Activated CD8-positive, alpha-beta memory T cell treated with anti-CD3 and anti-CD28 coated beads, Interleukin-2, amount 50 U/mL, for 4 hours (primary cell): ENCODE measurements around the gene PPOX.

ENCODE experiments used
- DNase-seq: peaks from one replicate; pipeline ENCODE4 v3.0.0-alpha.2; 2020

Gene PPOX

DNA sequence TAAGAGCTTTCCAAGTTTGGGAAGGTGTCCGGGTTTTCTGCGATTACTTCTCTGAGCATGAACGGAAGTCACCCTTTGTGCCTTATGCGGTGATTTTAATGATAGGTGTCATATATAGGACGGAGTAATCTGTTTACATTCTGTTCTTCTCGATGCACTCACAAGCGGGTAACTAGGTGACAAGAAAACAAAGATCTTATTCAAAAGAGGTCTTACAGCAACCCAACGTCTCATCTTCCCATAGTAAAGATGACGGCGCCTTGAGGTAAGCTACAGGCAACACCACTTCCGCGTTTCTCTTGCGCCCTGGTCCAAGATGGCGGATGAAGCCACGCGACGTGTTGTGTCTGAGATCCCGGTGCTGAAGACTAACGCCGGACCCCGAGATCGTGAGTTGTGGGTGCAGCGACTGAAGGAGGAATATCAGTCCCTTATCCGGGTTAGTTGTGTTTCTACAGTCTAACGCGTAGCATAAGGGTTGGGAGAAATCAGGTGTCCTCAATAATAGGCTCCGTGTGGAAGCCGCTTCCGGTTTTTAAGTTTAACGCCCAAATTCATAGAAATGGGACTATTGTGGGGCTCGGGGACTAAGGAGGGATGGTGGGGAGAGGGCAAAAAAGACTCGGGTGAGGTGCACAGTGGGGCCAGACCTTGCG, 12.4 kb upstream of the PPOX start, which contains the start of gene UFC1:
UFC1 (plus strand) TSS at position 297 of the 656 bp plus-strand sequence; CDS start at position 317, 20 bp downstream.
- peak; percentile 75 for DNase-seq

- DNase-seq, result no peak
These were observed 8.4 kb upstream of the PPOX start for GRCh38 chr1:161157867-161158266.

DNA sequence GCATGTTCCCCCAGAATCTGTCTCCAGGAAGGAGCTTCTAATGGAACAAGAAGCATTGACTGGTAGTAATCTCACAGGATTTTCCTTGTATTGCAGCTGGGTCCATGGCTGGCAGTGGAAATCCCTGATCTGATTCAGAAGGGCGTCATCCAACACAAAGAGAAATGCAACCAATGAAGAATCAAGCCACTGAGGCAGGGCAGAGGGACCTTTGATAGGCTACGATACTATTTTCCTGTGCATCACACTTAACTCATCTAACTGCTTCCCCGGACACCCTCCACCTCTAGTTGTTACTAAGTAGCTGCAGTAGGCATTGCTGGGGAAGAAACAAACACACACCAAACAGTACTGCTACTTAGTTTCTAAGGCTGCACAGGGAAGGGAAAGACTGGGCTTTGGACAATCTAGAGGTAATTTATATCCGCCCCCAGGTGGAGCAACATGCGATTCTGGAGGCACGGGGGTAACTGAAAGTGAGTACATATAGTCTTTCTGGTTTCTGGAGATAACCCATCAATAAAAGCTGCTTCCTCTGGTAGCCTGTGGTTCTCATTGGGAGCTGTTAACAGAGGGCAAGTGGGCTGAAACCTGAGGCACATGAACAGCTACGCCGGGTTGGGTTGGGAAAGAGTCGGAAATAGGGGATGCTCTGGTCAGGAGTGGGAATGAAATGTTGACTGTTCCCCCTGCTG, 7.8 kb upstream of the PPOX start:
- DNase-seq, result no peak

DNA sequence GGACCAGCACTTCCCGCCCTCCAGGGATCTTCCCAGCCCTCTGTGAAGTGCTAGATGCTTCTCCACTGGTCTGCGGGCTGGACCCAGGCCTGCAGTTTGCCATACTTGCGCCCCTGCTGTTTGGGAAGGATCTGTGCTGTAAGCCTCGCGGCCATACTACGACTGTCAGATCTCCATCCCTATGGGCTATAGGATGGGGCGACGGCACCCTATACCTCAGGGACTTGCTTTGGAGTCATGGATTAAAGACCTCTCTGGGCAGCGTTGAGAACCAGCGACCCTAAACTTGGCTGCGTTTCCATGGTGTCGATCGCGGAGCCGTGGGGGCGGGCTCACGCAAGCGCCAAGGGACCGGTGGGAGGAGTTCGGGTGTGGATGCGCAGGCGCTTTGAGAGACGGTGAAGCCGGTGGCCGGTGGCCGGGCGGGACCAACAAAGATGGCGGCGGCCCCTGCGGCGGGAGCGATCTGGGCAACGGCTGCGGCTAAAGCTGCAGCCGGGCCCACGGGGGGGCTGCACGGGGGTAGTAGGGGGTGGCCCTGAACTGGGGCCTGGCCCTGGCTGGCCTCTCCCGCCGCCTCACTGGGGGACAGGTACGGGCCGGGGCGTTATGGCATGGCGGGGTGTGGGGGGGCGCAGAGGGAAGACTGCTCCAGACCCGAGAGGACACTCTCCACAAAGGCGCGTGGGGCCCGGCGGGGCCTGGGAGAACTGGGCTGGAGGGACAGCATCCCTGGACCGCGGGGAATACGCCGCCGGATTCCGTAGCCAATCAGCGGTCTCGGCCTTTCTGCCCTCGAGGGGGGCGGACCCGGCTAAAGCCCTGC, 6.9 kb upstream of the PPOX start, which contains the start of gene USP21:
USP21 (plus strand) TSS at position 414 of the 826 bp plus-strand sequence. CDS start 1,141 bp downstream, outside the sequence.
- DNase-seq, result peak; percentile 90

- DNase-seq, result no peak
These were observed 6.3 kb upstream of the PPOX start for GRCh38 chr1:161159913-161160243.

- DNase-seq, result no peak
These were observed 5.5 kb upstream of the PPOX start for GRCh38 chr1:161160671-161161145.

DNA sequence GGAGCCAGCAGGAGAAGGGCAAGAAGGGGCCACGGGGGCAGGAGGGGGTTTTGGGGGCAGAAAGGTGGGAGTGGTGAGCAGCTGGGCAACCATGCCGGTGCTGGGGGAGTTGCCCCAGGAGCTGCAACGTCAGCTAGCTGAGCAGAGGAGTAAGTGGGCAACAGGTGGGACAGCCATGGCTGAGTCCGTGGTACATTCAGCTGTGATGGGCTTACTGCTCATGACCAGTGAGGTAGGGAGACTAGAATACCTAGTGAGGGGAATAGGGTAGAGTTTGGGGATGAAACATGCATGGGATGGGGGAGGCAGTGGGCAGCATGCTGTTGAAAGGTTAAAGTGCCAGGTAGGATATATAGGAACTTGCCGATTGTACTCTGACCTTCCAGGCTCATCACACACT, 4.6 kb upstream of the PPOX start:
- no peak for DNase-seq

- DNase-seq, result no peak
These were observed 4.2 kb upstream of the PPOX start for GRCh38 chr1:161162052-161162451.

- DNase-seq, result no peak
These were observed 3.4 kb upstream of the PPOX start for GRCh38 chr1:161162806-161163205.

GRCh38 chr1:161163793-161164192, 2.4 kb upstream of the PPOX start:
- no peak for DNase-seq

- no peak for DNase-seq
These were observed 1.2 kb upstream of the PPOX start for GRCh38 chr1:161164901-161165610.

GRCh38 chr1:161166669-161167548, 683 bp downstream of the PPOX start:
- no peak for DNase-seq

DNA sequence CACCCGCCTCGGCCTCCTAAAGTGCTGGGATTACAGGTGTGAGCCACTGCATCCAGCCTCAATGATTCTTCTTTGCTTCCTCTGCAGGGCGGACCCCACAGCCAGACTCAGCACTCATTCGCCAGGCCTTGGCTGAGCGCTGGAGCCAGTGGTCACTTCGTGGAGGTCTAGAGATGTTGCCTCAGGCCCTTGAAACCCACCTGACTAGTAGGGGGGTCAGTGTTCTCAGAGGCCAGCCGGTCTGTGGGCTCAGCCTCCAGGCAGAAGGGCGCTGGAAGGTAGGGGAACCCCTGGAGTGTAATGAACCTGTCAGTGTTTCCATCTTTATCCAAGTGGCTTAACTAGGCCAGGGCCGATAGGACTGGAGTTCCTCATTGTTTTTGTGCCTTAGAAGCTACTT, 2.7 kb downstream of the PPOX start:
- no peak for DNase-seq

DNA sequence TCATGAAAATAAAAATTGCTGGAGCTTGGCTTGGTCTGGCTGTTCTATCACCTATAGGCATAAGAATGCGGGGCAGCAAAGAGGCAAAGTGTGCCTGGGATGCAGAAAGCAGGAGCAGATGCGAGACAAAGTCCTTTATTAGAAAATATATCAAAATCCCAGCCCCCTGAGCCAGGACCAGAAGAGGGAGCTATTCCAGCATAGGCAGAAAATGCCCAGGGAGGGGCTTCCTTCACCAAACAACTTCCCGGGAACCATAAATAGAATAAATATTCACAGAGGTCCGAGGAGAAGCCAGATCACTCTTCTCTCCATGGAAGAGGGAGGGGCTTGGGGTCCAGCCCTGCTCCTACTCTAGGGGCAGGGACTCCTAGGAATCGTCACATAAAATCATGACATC, 5.0 kb downstream of the PPOX start:
- DNase-seq, result no peak

GRCh38 chr1:161171696-161172095, 5.5 kb downstream of the PPOX start:
- no peak for DNase-seq

DNA sequence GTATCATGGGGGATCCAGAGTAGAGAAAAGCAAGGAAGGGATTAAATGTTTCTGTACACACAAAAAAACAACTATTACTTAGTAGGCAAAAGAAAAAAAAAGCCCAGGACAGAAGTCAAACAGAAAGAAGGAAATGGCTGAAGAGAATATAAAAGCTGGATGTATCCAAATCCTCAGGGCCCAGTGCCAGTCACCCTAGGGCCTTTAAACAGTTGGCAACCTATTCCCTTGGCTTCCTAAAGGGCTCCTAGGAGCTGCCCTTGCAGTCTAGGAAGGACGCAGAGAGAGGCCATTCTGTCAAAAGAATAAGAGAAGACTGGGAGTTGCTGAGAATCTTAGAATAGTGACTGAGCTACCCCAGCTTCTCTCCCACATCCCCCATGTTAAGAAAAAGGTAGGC, 6.1 kb downstream of the PPOX start:
- no peak for DNase-seq

DNA sequence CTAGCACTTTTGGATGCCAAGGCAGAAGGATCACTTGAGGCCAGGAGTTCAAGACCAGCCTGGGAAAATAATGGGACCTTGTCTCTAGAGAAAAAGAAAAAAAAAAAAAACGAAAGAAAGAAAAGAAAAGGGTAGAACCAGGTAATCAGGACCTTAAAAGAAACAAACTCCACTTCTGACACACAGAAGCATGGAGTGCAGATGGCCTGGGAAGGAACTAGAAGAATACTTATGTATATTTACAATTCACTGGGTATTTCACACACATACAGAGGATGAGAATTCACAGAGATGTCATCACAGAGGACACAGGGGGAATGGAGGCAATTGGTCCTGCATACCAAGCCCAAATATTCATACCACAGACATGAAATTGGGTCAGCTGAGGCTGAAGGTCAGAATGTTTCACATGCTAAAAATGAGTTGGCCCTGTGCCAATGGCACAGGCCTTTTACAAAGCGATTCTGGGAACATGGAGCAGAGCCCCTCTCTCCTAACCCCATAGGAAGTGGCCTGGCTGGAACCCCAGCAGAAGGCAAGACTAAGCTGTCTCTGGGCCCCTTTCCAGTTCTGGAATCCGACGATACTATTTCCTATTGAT, 6.7 kb downstream of the PPOX start:
- no peak for DNase-seq

DNA sequence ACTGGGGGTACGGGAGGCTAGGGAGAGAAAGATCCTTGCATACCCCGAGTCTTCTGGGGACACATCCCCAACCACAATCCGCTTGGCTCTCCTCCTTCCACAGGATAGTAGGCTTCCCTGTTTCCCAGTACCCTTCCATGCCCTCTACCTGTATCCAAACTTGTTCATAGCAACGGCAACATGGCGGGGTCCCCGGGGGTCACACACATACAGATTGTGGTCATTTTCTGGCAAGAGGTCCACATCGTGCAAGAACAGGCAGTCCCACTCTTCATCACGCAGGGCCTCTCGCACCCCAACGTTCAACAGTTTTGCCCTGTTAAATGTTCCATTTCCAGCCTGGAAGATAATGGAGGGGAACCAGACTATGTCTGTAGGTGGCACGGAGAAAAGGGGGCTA, 7.5 kb downstream of the PPOX start:
- DNase-seq, result no peak

DNA sequence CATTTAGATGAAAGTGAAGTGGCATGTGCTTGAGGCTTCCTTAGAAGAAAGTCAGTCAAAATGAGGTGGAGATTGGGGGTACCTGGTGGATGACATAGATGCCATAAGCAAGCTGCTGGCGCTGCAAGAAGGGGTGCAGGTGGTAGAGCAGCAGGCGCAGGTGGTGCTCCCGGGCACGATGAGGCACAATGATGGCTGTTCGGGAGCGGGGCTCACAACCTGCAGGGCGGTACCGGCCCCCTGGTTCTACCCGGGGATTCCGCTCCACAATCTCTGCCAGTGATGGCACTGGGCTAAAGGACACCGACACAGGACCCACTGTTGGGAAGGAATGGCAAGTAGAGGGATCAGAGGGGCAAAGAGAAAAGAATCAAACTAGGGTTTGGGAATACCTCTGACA, 8.7 kb downstream of the PPOX start:
- DNase-seq, result no peak

DNA sequence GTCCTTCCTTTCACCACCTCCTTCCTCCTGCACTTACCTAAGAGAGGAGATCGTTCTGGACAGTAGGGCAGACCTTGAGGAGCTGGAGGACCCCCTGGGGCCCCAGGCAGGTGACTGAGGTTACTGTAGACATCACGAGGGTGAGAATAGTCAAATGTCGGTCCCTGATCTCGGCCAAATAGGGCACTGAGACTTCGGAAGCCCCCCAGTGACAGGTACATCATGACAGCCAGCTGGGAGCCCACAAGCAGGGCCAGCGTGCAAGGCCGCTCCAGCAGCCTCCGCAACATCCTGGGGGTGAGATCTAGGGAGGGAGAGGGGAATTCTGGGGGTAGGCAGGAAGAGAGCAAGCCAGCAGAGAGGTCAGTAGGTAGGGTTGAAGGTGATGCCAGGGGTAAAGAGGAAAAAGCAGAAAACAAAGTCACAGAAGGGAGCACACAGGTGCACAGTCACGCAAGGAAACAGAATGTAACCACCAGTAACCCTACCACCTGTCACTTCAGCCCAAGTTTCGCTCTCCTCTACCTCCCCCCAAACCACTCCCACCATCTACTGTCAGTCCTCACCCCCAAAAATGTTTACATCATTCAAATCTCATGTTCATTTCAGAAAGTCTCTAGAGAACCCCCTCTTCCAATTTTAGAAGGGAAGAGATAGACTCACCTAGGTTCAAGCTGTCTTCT, 9.7 kb downstream of the PPOX start:
- no peak for DNase-seq
